Measurements from ENCODE around the gene CCDC60.

Gene CCDC60

DNA sequence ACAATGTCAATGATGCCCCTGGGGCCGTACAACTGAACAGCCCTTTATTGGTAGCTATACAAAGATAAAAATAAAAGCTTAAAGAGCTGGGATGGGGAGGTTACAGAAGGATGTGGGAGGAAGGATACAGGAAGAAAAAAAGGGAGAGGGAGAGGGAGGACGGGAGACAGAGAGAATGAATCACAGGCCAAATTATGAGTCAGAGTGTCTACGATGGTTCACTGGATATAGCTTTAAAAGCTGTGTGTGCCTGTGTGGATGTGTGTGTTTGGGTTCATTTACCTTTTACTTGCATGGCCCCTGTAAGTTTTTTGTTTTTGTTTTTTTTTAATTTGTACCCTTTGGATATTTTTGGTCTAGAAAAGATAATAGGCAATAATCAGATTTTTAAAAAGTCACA is 111.9 kb downstream of the CCDC60 start:
- DNase-seq (ENCODE audit: low read depth, low spot score) = no peak

GRCh38 chr12:119447126-119447525 is 112.6 kb downstream of the CCDC60 start:
- DNase-seq (ENCODE audit: low read depth, low spot score) = no peak

DNA sequence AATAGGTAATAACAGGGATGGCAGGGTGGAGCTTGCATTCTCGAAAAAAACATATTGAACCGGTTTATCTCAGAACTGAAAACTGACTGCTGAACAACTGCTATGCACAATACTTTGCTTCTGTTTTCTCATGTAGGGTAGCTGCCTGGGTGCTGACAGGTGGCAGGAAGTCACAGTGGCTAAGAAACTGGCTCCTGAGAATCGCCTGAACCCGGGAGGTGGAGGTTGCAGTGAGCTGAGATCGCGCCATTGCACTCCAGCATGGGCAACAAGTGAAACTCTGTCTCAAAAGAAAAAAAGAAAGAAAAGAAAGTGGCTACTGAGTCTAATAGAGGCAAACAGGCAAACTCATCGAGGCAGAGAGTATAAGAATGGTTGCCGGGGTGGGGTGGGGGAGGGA is 113.1 kb downstream of the CCDC60 start:
- DNase-seq (ENCODE audit: low read depth, low spot score) = no peak

GRCh38 chr12:119448611-119449131 is 114.1 kb downstream of the CCDC60 start:
- DNase-seq (ENCODE audit: low read depth, low spot score) = no peak

DNA sequence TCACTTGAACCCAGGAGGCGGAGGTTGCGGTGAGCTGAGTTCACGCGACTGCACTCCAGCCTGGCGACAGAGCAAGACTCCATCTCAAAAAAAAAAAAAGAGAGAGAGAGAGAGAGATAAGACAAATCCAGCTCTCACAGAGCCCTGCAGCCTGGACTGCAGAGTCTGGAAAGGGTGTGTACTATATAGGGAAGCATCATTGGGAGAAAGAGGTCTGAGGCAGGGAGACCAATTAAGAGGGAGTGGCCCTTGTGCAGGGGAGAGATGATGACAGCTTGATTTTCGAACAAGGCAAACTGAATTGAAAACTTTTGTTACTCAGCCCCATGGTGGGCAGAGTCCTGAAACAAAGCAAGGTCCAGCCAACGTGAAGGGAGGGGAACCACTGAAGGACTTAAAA is 116.2 kb downstream of the CCDC60 start:
- DNase-seq (ENCODE audit: low read depth, low spot score) = no peak

DNA sequence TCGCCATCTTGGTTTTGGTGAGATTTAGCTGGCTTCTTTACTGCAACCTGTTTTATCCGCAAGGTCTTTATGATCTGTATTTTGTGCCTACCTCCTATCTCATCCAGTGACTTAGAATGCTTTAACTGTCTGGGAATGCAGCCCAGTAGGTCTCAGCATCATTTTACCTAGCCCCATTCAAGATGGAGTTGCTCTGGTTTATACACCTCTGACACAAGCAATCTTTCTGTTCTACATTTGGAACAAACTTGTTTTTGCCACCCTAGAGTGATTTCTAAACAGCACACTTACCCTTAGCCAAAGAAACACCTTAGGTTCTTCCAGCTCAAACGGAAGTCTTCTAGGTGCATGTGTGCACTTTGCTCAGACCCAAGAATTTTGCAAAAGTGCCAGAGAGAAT is 122.3 kb downstream of the CCDC60 start:
- no peak for DNase-seq (ENCODE audit: low read depth, low spot score)

- no peak for DNase-seq (ENCODE audit: low read depth, low spot score)
Measured at GRCh38 chr12:119457271-119457670, 122.7 kb downstream of the CCDC60 start.

- no peak for DNase-seq (ENCODE audit: low read depth, low spot score)
Measured at GRCh38 chr12:119459481-119459880, 125.0 kb downstream of the CCDC60 start.

- no peak for DNase-seq (ENCODE audit: low read depth, low spot score)
Measured at GRCh38 chr12:119460876-119461275, 126.3 kb downstream of the CCDC60 start.

GRCh38 chr12:119461636-119462214 is 127.2 kb downstream of the CCDC60 start:
- no peak for DNase-seq (ENCODE audit: low read depth, low spot score)

DNA sequence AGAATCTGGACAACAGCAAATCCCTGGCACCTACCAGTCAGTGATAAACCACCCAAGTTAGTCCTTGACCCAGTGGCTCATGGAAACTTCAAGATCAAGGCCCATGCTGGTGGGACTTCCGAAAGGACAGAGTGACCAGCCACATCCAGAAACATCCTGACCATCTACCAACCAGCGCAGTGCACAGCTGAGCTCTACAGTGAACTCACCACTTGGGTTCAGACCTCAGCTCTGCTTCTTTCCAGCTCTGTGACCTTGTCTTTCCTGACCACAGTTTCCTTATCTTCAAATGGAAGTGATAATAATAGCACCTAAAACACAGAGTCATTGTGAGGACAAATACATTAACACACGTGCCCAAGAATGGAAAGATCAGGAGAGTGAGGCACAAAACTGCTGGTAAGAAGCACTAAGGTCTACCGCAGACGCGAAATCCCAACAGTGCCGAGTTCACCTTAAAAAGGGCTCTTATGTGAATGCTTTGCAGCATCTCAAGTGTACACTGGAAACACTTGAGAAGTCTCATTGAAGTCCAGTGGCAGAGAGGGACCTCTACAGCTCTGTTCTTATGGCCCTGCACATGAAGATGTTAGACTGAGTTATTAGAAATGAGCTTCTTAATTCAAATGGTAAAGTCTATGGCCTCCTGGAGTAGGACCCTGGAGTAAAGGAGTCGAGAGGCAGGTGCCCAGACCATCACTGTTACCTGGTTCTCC is 128.8 kb downstream of the CCDC60 start:
- DNase-seq (ENCODE audit: low read depth, low spot score) = no peak

DNA sequence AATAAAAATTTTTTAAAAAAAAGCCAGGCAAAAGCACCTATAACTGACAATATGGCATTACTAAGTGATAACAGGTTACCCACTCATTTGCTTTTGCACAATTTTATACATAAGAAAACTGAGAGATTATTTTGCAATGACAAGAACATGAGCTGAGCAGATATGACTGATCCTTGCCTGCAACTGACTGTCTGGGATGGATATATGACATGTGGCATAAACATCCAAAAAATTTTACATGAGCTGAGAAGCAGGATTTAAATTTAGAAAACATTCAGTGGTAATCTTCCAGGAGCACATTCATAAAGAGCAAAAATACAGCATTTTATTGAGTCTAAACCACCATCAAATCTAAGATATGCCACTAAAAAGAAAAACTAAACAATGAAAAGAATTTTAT is 133.8 kb downstream of the CCDC60 start:
- no peak for DNase-seq (ENCODE audit: low read depth, low spot score)

- no peak for DNase-seq (ENCODE audit: low read depth, low spot score)
Measured at GRCh38 chr12:119475650-119476049, 141.1 kb downstream of the CCDC60 start.

DNA sequence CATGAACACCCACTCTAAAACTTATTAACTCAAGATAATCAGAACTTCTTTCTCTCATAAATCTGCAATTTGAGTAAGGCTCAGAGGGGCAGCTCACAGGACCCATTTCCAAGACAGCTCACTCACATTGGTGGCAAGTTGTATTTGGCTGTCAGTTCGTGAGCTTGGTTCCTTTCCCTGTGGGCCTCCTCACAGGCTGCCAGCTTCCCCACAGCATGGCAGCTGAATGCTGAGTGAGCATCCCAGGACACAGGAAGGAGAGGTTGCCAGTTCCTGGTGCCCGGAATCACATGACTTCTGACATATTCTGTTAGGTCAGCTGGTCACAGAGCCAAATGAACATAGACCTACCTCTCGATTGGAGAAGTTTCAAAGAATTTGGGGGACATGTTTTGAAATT is 142.4 kb downstream of the CCDC60 start:
- no peak for DNase-seq (ENCODE audit: low read depth, low spot score)

- DNase-seq (ENCODE audit: low read depth, low spot score) = no peak
Measured at GRCh38 chr12:119479121-119479561, 144.6 kb downstream of the CCDC60 start.

DNA sequence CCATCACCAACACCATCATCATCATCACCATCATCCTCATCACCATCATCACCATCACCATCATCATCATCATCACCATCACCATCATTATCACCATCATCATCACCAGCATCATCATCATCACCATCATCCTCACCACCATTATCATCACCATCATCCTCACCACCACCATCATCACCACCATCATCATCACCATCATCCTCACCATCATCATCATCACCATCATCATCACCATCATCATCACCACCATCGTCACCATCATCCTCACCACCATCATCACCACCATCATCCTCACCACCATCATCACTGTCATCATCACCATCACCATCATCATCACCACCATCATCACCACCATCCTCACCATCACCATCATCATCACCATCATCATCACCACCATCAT is 146.0 kb downstream of the CCDC60 start:
- DNase-seq (ENCODE audit: low read depth, low spot score) = no peak

- DNase-seq (ENCODE audit: low read depth, low spot score) = no peak
Measured at GRCh38 chr12:119486599-119487154, 152.1 kb downstream of the CCDC60 start.

- no peak for DNase-seq (ENCODE audit: low read depth, low spot score)
Measured at GRCh38 chr12:119491814-119492213, 157.3 kb downstream of the CCDC60 start.

DNA sequence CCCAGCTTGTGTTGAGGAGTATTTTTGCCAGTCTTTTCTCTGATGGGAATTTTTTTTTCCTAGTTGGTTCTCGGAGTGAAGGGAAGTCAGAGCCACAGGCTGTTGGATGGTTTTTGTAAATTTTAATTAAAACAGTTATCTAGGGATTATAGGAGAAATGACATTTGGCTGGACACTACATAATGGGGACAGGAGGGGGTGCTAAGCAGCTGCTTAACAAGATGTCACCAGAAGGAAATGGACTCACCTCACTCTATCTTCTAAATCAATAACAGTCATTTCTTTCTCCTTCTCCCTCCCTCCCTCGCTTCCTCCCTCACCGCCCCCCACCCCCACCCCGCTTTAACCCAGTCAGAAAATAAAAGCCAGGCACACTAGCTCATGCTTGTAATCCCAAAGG is 165.7 kb downstream of the CCDC60 start:
- no peak for DNase-seq (ENCODE audit: low read depth, low spot score)

DNA sequence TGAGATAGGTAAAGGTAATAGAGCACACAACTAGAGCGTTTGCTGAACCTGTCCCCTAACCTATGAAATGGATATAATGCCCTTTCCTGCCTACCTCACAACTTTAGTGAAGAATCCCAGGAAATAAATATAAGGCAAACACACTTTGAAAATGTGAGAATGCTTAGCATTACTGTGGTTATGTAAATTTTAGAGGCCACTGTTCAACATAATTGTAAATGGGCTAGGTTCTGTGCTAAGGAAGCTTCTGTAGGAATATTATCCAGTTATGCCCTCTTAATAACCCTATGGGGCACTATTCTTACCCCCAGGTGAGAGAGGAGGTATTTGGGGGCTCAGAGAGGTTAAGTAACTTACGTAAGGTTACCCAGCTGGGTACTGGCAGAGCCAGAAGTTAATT is 166.5 kb downstream of the CCDC60 start:
- DNase-seq (ENCODE audit: low read depth, low spot score) = no peak

GRCh38 chr12:119505001-119505400 is 170.5 kb downstream of the CCDC60 start:
- DNase-seq (ENCODE audit: low read depth, low spot score) = no peak

- no peak for DNase-seq (ENCODE audit: low read depth, low spot score)
Measured at GRCh38 chr12:119512772-119513497, 178.4 kb downstream of the CCDC60 start.
